Vagina (tissue), 2 donors: Measurements from ENCODE around the gene SLC22A13. TPM values are rescaled to one million over a fixed set of nuclear protein-coding genes. Genes with fewer than 3 reads are reported as not detected.
"Not testable (repeated sequence)": the region's sequence is repeated elsewhere in the genome, so short reads cannot be mapped to it uniquely, and the experiment has no call there.

Source experiments
- DNase-seq, 2 donors: peaks; one replicate each; pipeline ENCODE4 v3.0.0-alpha.2; 2017; ENCODE audit errors: extremely low spot score in 2 of 2
- H3K27ac ChIP-seq: fragments of 200-600 bp; sonication (generic); one replicate; pipeline ENCODE4 v1.5.1; 2019
- H3K27me3 ChIP-seq: fragments of 200-600 bp; sonication (generic); one replicate; pipeline ENCODE4 v1.5.1; 2019
- H3K36me3 ChIP-seq, 2 donors: fragments of 200-600 bp; sonication (generic); one replicate each; pipeline ENCODE4 v1.5.1; 2017 to 2019
- H3K4me1 ChIP-seq: fragments of 200-600 bp; sonication (generic); one replicate; pipeline ENCODE4 v1.5.1; 2019
- H3K4me3 ChIP-seq, 2 donors: fragments of 200-600 bp; sonication (generic); 1 replicate in 1 of 2; 2 replicates in 1 of 2; pipeline ENCODE4 v1.5.1; 2016 to 2019
- H3K9me3 ChIP-seq: fragments of 200-600 bp; sonication (generic); one replicate; pipeline ENCODE4 v1.5.1; 2019
- CTCF ChIP-seq, 3 experiments: fragments of 450-650 bp in 2 of 3; fragments of 200-600 bp in 1 of 3; sonication (generic) in 1 of 3; IDR thresholded peaks; one replicate each; pipeline ENCODE4 v1.5.1; 2017 to 2019; ENCODE audit warnings: antibody characterized with exemption in 3 of 3, mild to moderate bottlenecking in 2 of 3, moderate library complexity in 2 of 3
- POLR2A ChIP-seq, 2 donors: fragments of 450-650 bp; IDR thresholded peaks; one replicate each; pipeline ENCODE4 v1.6.1; 2017; ENCODE audit warnings: antibody characterized with exemption in 2 of 2, mild to moderate bottlenecking in 2 of 2, moderate library complexity in 2 of 2
- POLR2AphosphoS5 ChIP-seq, 2 donors: sonication (generic); formaldehyde crosslinking; IDR thresholded peaks; one replicate each; pipeline ENCODE4 v1.9.0; 2017; ENCODE audit warnings: antibody characterized with exemption in 2 of 2, mild to moderate bottlenecking in 2 of 2, low read depth in 1 of 2; ENCODE audit not compliant: insufficient read depth in 1 of 2
- intact Hi-C: fragments of 100-400 bp; cut with DNase I; formaldehyde crosslinking; loops from one replicate; pipeline ENCODE4 v1.15.1; 2023
- total RNA-seq: library from RNA; depleted of rRNA; stranded (reverse); fragments of >200 nt; gene quantifications from one replicate; pipeline ENCODE4 v1.2.3, GENCODE V29; 2016

The SLC22A13 gene
- total RNA-seq, 1 donor from 2014 or later = not detected

- TF ChIP-seq POLR2AphosphoS5 (IDR thresholded peaks at IDR 0.05; ENCODE audit: insufficient read depth in 1 of 2, low read depth in 1 of 2) = no peak
- TF ChIP-seq POLR2A (IDR thresholded peaks at IDR 0.05) = no peak
- no peak for TF ChIP-seq CTCF (IDR thresholded peaks at IDR 0.05)
- Histone ChIP-seq H3K36me3 (no peaks in the 10 kb centered on the region), H3K4me1 (no peaks in the 10 kb centered on the region), H3K27ac (no peak overlapping the region), H3K27me3 (no peaks in the 10 kb centered on the region), H3K9me3 (no peaks in the 10 kb centered on the region), H3K4me3 (no peak overlapping the region)
- intact Hi-C loops = no loop called here
- peak in 1 of 2 donors; percentile 72 for DNase-seq
These were observed 51.0 kb downstream of the SLC22A13 start for GRCh38 chr3:38316356-38317191.

- Histone ChIP-seq H3K9me3 (no peaks in the 10 kb centered on the region), H3K27ac (no peak overlapping the region), H3K36me3 (no peaks in the 10 kb centered on the region), H3K4me3 (no peak overlapping the region), H3K4me1 (no peaks in the 10 kb centered on the region), H3K27me3 (no peaks in the 10 kb centered on the region)
- DNase-seq = no peak
- intact Hi-C loops = no loop called here
- TF ChIP-seq POLR2AphosphoS5 (IDR thresholded peaks at IDR 0.05; ENCODE audit: insufficient read depth in 1 of 2, low read depth in 1 of 2) = no peak
These were observed 51.7 kb downstream of the SLC22A13 start for GRCh38 chr3:38317192-38317759.

GRCh38 chr3:38318766-38319671 is 53.4 kb downstream of the SLC22A13 start:
- DNase-seq = no peak
- no peaks in the 10 kb centered on the region for H3K36me3 ChIP-seq
- no peak overlapping the region for H3K27ac ChIP-seq
- H3K4me1 ChIP-seq = no peaks in the 10 kb centered on the region
- H3K4me3 ChIP-seq = no peak overlapping the region
- no peak for TF ChIP-seq POLR2A (IDR thresholded peaks at IDR 0.05)
- TF ChIP-seq CTCF (IDR thresholded peaks at IDR 0.05) = no peak
- TF ChIP-seq POLR2AphosphoS5 (IDR thresholded peaks at IDR 0.05; ENCODE audit: insufficient read depth in 1 of 2, low read depth in 1 of 2) = no peak
- intact Hi-C loops = no loop called here
- no peaks in the 10 kb centered on the region for H3K9me3 ChIP-seq
- H3K27me3 ChIP-seq = no peaks in the 10 kb centered on the region

- H3K27me3 ChIP-seq, H3K27ac ChIP-seq, intact Hi-C loops, H3K4me3 ChIP-seq, DNase-seq, H3K9me3 ChIP-seq, H3K4me1 ChIP-seq, H3K36me3 ChIP-seq: not testable (repeated sequence)
These were observed 55.0 kb downstream of the SLC22A13 start for GRCh38 chr3:38320638-38321037.

DNA sequence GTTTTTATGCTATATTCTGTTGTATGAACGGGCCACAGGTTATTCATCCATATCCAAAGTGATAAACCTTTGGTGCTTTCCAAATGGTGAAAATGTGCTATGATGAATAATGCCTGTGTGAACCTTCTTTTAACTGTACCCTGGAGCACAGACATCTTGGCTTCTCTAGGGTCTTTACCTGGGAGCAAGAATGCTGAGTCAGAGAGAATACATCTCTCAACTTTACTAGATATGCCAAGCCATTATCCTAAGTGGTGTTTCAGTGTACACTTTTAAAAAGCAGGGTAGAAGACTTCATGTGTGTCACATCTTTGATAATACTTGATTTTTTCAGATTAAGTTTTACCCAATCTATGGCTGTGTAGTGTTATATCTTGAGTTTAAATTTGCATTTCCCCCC is 57.4 kb downstream of the SLC22A13 start:
- no peak for DNase-seq
- Histone ChIP-seq H3K36me3 (no peaks in the 10 kb centered on the region), H3K9me3 (no peaks in the 10 kb centered on the region), H3K4me3 (no peak overlapping the region), H3K4me1 (no peaks in the 10 kb centered on the region), H3K27me3 (no peaks in the 10 kb centered on the region), H3K27ac (no peak overlapping the region)
- TF ChIP-seq POLR2A (IDR thresholded peaks at IDR 0.05) (no peak), POLR2AphosphoS5 (IDR thresholded peaks at IDR 0.05; ENCODE audit: insufficient read depth in 1 of 2, low read depth in 1 of 2) (no peak), CTCF (IDR thresholded peaks at IDR 0.05) (no peak)
- intact Hi-C loops = no loop called here
